Right kidney (tissue), 1 donor: ENCODE data around the gene SMAD6.
"Not testable (repeated sequence)": the region's sequence is repeated elsewhere in the genome, so short reads cannot be mapped to it uniquely, and the experiment has no call there.

ENCODE experiments used
- DNase-seq: peaks from one replicate; pipeline ENCODE4 v3.0.0-alpha.2; 2016

SMAD6 gene

GRCh38 chr15:66822576-66822975 lies 120.5 kb downstream of the SMAD6 start:
- DNase-seq, result no peak

- no peak for DNase-seq
Observed at GRCh38 chr15:66823601-66824000, 121.6 kb downstream of the SMAD6 start.

- no peak for DNase-seq
Observed at GRCh38 chr15:66824424-66824823, 122.4 kb downstream of the SMAD6 start.

GRCh38 chr15:66825139-66825538 lies 123.1 kb downstream of the SMAD6 start:
- no peak for DNase-seq

- DNase-seq, result no peak
Observed at GRCh38 chr15:66825731-66826130, 123.7 kb downstream of the SMAD6 start.

GRCh38 chr15:66826507-66826906 lies 124.5 kb downstream of the SMAD6 start:
- DNase-seq, result no peak

- DNase-seq, result no peak
Observed at GRCh38 chr15:66827039-66827697, 125.1 kb downstream of the SMAD6 start.

GRCh38 chr15:66827698-66828055 lies 125.6 kb downstream of the SMAD6 start:
- no peak for DNase-seq

- DNase-seq, result not testable (repeated sequence)
Observed at GRCh38 chr15:66828817-66829541, 126.9 kb downstream of the SMAD6 start.

GRCh38 chr15:66829551-66830121 lies 127.6 kb downstream of the SMAD6 start:
- no peak for DNase-seq

GRCh38 chr15:66830358-66830757 lies 128.3 kb downstream of the SMAD6 start:
- DNase-seq, result no peak

- DNase-seq, result no peak
Observed at GRCh38 chr15:66830823-66831222, 128.8 kb downstream of the SMAD6 start.

GRCh38 chr15:66831289-66831688 lies 129.3 kb downstream of the SMAD6 start:
- DNase-seq, result no peak

- DNase-seq, result no peak
Observed at GRCh38 chr15:66831801-66832390, 129.9 kb downstream of the SMAD6 start.
